ENCODE measurements around the gene KHDC1. TPM values are rescaled to one million over a fixed set of nuclear protein-coding genes. Genes with fewer than 3 reads are reported as not detected.

Gene KHDC1
- polyA plus RNA-seq, 3 donors, result 0.13 TPM; not detected in 2

GRCh38 chr6:73293331-73293730, 30.3 kb upstream of the KHDC1 start:
- H2AFZ ChIP-seq (ENCODE audit: insufficient read depth, low read depth, low read length, poor library complexity, severe bottlenecking), result no peak overlapping the region
- DNase-seq, result no peak
- no peak overlapping the region for H3K27ac ChIP-seq (ENCODE audit: low read depth in 1 of 2, low read length in 2 of 2)
- no peaks in the 10 kb centered on the region for H3K4me1 Mint-ChIP-seq
- H4K20me1 ChIP-seq (ENCODE audit: insufficient read depth, low read length), result no peaks in the 10 kb centered on the region
- H3K4me2 ChIP-seq (replicated peaks; ENCODE audit: extremely low read depth, low read length, poor library complexity, severe bottlenecking), result no peak overlapping the region
- H3K9ac ChIP-seq (ENCODE audit: insufficient read depth, low read length, poor library complexity, severe bottlenecking), result no peak overlapping the region
- no peak overlapping the region for H3K4me3 Mint-ChIP-seq
- H3K27me3 ChIP-seq (ENCODE audit: control insufficient read depth in 2 of 2, insufficient read depth in 2 of 2, low read length in 2 of 2), result no peaks in the 10 kb centered on the region
- peaks cover 0 to 2% (median 1%) of the 10 kb centered on the region in 3 donors for H3K27me3 Mint-ChIP-seq (ENCODE audit: low read depth in 3 of 3)
- no peaks in the 10 kb centered on the region for H3K79me2 ChIP-seq (ENCODE audit: insufficient read depth, low read length)
- no peaks in the 10 kb centered on the region for H3K36me3 ChIP-seq (replicated peaks in 1 of 2; ENCODE audit: control insufficient read depth in 1 of 2, insufficient read depth in 2 of 2, low read length in 2 of 2)
- no peaks in the 10 kb centered on the region for H3K4me1 ChIP-seq (ENCODE audit: control insufficient read depth in 1 of 2, insufficient read depth in 2 of 2, low read length in 2 of 2)
- no peaks in the 10 kb centered on the region for H3K36me3 Mint-ChIP-seq
- intact Hi-C loops (cut with micrococcal nuclease), result no loop called here
- peak overlapping the region in 1 of 7 donors; percentile 25 for H3K27ac Mint-ChIP-seq
- peaks cover 0 to 3% (median 0%) of the 10 kb centered on the region in 7 donors for H3K9me3 Mint-ChIP-seq
- no peaks in the 10 kb centered on the region for H3K9me3 ChIP-seq (replicated peaks in 1 of 2; ENCODE audit: control insufficient read depth in 1 of 2, insufficient read depth in 1 of 2, low read length in 2 of 2)
- H3K4me3 ChIP-seq (replicated peaks in 1 of 3; ENCODE audit: low read depth in 2 of 3, low read length in 3 of 3), result no peak overlapping the region
- WGBS (ENCODE audit: insufficient coverage), result no CpG with 5 or more reads among the region's 3 CpGs
- no peak for TF ChIP-seq CTCF (IDR thresholded peaks at IDR 0.05)

DNA sequence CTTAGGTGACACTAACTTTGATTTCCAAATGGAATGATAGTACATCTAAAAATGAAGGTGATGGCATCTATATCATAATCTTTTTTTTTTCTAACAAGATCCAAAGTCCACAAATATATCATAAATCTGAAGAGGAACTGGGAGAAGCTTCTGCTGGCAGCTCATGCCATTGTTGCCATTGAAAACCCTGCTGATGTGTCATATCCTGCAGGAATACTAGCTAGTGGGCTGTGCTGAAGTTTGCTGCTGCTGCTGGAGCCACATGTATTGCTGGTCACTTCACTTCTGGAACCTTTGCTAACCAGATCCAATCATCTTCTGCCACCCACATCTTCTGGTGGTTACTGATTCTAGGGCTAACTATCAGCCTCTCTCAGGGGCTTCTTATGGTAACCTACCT, 27.4 kb upstream of the KHDC1 start:
- no peaks in the 10 kb centered on the region for H4K20me1 ChIP-seq (ENCODE audit: insufficient read depth, low read length)
- H3K9me3 Mint-ChIP-seq, result peaks cover 0 to 3% (median 0%) of the 10 kb centered on the region in 7 donors
- H3K27ac ChIP-seq (ENCODE audit: low read depth in 1 of 2, low read length in 2 of 2), result no peak overlapping the region
- no peak overlapping the region for H3K4me3 Mint-ChIP-seq
- H3K4me2 ChIP-seq (replicated peaks; ENCODE audit: extremely low read depth, low read length, poor library complexity, severe bottlenecking), result no peak overlapping the region
- no peak overlapping the region for H3K27ac Mint-ChIP-seq
- H3K4me3 ChIP-seq (replicated peaks in 1 of 3; ENCODE audit: low read depth in 2 of 3, low read length in 3 of 3), result no peak overlapping the region
- H2AFZ ChIP-seq (ENCODE audit: insufficient read depth, low read depth, low read length, poor library complexity, severe bottlenecking), result no peak overlapping the region
- no peaks in the 10 kb centered on the region for H3K36me3 Mint-ChIP-seq
- no peaks in the 10 kb centered on the region for H3K79me2 ChIP-seq (ENCODE audit: insufficient read depth, low read length)
- intact Hi-C loops (cut with micrococcal nuclease), result no loop called here
- no peaks in the 10 kb centered on the region for H3K9me3 ChIP-seq (replicated peaks in 1 of 2; ENCODE audit: control insufficient read depth in 1 of 2, insufficient read depth in 1 of 2, low read length in 2 of 2)
- H3K9ac ChIP-seq (ENCODE audit: insufficient read depth, low read length, poor library complexity, severe bottlenecking), result no peak overlapping the region
- no peaks in the 10 kb centered on the region for H3K4me1 Mint-ChIP-seq
- no peak for TF ChIP-seq CTCF (IDR thresholded peaks at IDR 0.05)
- peaks cover 0 to 3% (median 2%) of the 10 kb centered on the region in 3 donors for H3K27me3 Mint-ChIP-seq (ENCODE audit: low read depth in 3 of 3)
- no peaks in the 10 kb centered on the region for H3K27me3 ChIP-seq (ENCODE audit: control insufficient read depth in 2 of 2, insufficient read depth in 2 of 2, low read length in 2 of 2)
- no peaks in the 10 kb centered on the region for H3K4me1 ChIP-seq (ENCODE audit: control insufficient read depth in 1 of 2, insufficient read depth in 2 of 2, low read length in 2 of 2)
- H3K36me3 ChIP-seq (replicated peaks in 1 of 2; ENCODE audit: control insufficient read depth in 1 of 2, insufficient read depth in 2 of 2, low read length in 2 of 2), result no peaks in the 10 kb centered on the region
- DNase-seq, result no peak
